ENCODE measurements around the gene MIPOL1.
"Not testable (repeated sequence)": the region's sequence is repeated elsewhere in the genome, so short reads cannot be mapped to it uniquely, and the experiment has no call there.

GRCh38 chr14:37225668-37226067, 27.9 kb downstream of the MIPOL1 start:
- TF ChIP-seq CTCF, POLR2A (IDR thresholded peaks at IDR 0.05): not testable (repeated sequence)

Data from vagina (tissue), 2 donors.